22Rv1 (cell line): ENCODE measurements around the gene FXYD2.

Source experiments
- H3K27ac ChIP-seq: fragments of 450-650 bp; 2 replicates; pipeline ENCODE4 v1.5.1; 2017
- ZFX ChIP-seq: fragments of 450-650 bp; IDR thresholded peaks from 2 replicates; pipeline ENCODE4 v1.6.1; 2017; ENCODE audit warnings: antibody characterized with exemption, borderline replicate concordance
- TF ChIP-seq, protein P1 (sequence below): fragments of 450-650 bp; IDR thresholded peaks from 2 replicates; pipeline ENCODE4 v1.5.1; 2017; ENCODE audit warnings: mild to moderate bottlenecking

Gene FXYD2

GRCh38 chr11:117806846-117807245 lies 17.7 kb downstream of the FXYD2 start:
- no peak overlapping the region for H3K27ac ChIP-seq
- no peak for TF ChIP-seq ZFX
- TF ChIP-seq, protein P1, sequence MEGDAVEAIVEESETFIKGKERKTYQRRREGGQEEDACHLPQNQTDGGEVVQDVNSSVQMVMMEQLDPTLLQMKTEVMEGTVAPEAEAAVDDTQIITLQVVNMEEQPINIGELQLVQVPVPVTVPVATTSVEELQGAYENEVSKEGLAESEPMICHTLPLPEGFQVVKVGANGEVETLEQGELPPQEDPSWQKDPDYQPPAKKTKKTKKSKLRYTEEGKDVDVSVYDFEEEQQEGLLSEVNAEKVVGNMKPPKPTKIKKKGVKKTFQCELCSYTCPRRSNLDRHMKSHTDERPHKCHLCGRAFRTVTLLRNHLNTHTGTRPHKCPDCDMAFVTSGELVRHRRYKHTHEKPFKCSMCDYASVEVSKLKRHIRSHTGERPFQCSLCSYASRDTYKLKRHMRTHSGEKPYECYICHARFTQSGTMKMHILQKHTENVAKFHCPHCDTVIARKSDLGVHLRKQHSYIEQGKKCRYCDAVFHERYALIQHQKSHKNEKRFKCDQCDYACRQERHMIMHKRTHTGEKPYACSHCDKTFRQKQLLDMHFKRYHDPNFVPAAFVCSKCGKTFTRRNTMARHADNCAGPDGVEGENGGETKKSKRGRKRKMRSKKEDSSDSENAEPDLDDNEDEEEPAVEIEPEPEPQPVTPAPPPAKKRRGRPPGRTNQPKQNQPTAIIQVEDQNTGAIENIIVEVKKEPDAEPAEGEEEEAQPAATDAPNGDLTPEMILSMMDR = no peak

DNA sequence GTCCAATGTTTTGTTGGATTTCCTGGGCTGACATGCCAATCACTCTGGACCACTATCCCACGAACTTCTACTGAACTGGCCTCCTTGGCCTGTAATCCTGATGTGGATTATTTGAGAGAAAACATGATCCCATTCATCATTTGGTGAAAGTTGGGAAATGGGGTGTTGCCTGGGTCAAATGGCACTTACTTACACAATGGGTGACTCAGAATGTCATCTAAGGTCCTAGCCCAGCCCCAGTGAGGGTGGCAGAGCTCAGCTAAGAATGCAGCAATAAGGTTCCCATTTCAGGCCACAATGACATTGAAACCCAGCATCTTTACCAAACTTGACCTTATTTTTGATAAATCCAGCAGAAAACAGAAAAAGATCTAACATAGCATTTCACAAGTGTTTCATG lies 19.5 kb downstream of the FXYD2 start:
- TF ChIP-seq, protein P1 = no peak
- TF ChIP-seq ZFX = no peak
- H3K27ac ChIP-seq = no peak overlapping the region

DNA sequence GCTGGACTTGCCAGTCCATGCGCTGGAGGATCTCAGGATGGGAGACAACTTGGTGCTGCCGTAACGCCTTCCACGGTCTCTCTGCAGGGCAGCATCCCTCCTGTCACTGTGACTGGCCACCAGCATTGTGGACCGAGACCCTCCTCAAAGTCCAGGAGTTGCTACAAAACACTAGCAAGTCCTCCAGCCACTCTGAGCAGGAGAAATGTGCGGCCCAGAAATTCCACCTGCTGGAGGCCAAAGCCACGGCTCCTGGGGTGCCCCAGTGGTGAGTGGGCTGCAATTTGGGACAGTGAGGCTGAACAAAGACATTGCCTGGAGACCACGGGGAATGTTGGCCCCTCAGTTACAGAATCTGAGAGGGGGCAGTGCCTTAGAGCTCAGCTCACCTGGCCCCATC lies 20.6 kb downstream of the FXYD2 start:
- no peak overlapping the region for H3K27ac ChIP-seq
- TF ChIP-seq ZFX = no peak
- TF ChIP-seq, protein P1 = no peak

DNA sequence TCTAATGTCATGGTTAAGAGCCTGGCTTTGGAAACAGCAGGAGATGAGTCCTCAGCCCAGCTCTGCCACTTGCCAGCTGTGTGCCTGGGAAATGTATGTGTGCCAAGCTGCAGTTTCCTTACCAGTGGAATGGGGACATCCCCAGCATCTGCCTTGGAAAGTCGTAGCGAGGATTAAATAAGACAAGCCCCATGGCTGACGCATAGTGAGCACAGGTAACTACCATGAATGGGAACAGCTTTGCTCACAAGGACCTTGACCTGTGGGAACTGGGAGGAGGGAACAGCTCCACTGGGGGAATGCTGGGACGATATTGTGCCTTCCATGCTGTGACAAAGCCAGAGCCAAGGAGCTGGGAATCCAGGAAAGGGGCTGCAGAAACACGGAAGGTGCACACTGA lies 24.9 kb downstream of the FXYD2 start:
- TF ChIP-seq, protein P1 = no peak
- no peak for TF ChIP-seq ZFX
- no peak overlapping the region for H3K27ac ChIP-seq

DNA sequence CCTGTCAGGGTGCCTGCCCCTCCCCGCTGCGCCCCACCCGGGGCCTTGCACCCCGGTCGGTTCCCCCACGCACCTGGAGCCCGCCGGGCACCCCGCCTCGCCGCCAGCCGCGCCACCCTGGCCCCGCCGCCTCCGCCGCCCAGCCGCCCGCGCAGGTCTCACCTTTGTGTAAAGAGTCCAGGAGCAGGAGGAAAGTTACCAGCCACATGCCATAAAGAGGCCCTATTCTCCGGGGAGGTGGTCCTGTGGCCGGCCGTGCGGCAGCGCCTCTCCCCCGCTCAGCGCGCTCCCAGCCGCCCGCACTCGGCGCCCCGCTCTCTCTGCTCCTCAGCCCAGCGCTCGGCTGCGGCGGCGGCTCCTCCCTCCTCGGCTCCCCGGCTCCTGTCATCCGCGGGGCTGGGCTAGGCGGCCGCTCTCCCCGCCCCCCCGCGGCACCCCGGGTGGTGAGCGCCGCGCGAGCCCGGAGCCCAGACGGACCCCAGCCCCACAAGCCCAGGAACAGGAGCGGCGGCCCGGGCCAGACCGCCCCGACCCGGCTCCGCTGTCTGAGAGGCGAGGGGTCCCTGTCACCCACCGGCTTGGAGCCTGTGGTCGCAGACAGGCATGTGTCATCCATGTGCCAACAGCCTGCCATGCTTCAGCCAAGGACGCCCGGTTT lies 27.5 kb downstream of the FXYD2 start, which contains the start of gene DSCAML1:
TSS of gene DSCAML1 (minus strand) at position 345 of the 658 bp plus-strand sequence. CDS start at position 208, 137 bp downstream.
- TF ChIP-seq ZFX = no peak
- TF ChIP-seq, protein P1 = no peak
- H3K27ac ChIP-seq = no peak within 1 kb of the TSS

DNA sequence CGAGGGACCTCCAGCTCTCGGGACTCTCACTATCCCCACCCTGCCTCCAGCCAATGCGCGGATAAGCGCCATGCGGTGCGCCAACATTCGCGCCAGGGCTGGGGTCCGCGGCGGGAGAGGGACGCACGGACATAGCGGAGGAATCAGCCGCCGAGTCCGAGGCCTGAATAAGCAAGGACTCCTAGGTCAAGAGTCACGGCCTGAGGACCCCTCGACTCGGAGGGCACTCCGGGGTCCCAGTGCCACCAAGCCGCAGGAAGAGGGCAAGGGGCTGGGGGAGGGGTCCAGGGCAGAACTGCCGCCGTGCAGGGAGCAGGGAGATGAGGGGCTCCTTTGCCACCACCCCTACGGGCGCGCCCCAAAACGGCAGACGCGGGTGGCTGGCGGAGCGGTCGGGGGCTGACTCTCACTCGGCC lies 28.1 kb downstream of the FXYD2 start:
- TF ChIP-seq ZFX = no peak
- TF ChIP-seq, protein P1 = no peak
- H3K27ac ChIP-seq = no peak overlapping the region

- no peak overlapping the region for H3K27ac ChIP-seq
- TF ChIP-seq, protein P1 = no peak
- TF ChIP-seq ZFX = no peak
These were observed 28.7 kb downstream of the FXYD2 start for GRCh38 chr11:117795638-117796455.
